Naive thymus-derived CD4-positive, alpha-beta T cell (primary cell): Measurements from ENCODE around the gene LTV1. TPM values are rescaled to one million over a fixed set of nuclear protein-coding genes. Genes with fewer than 3 reads are reported as not detected.
"Not testable (repeated sequence)": the region's sequence is repeated elsewhere in the genome, so short reads cannot be mapped to it uniquely, and the experiment has no call there.

ENCODE experiments used
- ATAC-seq: fragments of 150-1000 bp; cut with Tn5 transposase; 2 replicates; pipeline ENCODE4 v1.10.0; 2021; ENCODE audit warnings: mild to moderate bottlenecking, moderate library complexity
- CTCF ChIA-PET: fragments of 350-600 bp; sonication (Branson Sonifier 250); formaldehyde crosslinking; loops from one replicate; lab custom pipeline; 2021; ENCODE audit warnings: antibody characterized with exemption; lab: Charles Lee
- POLR2A ChIA-PET: fragments of 350-600 bp; sonication (Branson Sonifier 250); formaldehyde crosslinking; loops from one replicate; lab custom pipeline; 2021; ENCODE audit warnings: antibody characterized with exemption, inconsistent platforms; lab: Charles Lee
- DNase-seq, 9 donors: peaks; one replicate each; pipeline versions ENCODE4 v3.0.0 to v3.0.0-alpha.2; 2020 to 2022; ENCODE audit warnings: mixed read lengths in 1 of 9
- H3K27ac ChIP-seq: one replicate; pipeline ENCODE4 v1.7.0; 2013; ENCODE audit warnings: mild to moderate bottlenecking, low read depth, low read length, moderate library complexity
- H3K27me3 ChIP-seq, 2 donors: one replicate each; pipeline ENCODE4 v1.7.0; 2013; ENCODE audit warnings: low read length in 2 of 2, mild to moderate bottlenecking in 2 of 2, moderate library complexity in 2 of 2; ENCODE audit not compliant: control insufficient read depth in 2 of 2, insufficient read depth in 2 of 2
- H3K36me3 ChIP-seq, 3 experiments: 1 replicate in 2 of 3; 2 replicates in 1 of 3; pipeline ENCODE4 v1.7.0; 2013; ENCODE audit warnings: low read length in 3 of 3, mild to moderate bottlenecking in 3 of 3, moderate library complexity in 1 of 3; ENCODE audit not compliant: insufficient read depth in 3 of 3, control insufficient read depth in 2 of 3
- H3K4me1 ChIP-seq, 2 donors: one replicate each; pipeline ENCODE4 v1.7.0; 2013; ENCODE audit warnings: low read length in 2 of 2, mild to moderate bottlenecking in 2 of 2, moderate library complexity in 1 of 2; ENCODE audit not compliant: control insufficient read depth in 2 of 2, insufficient read depth in 2 of 2
- H3K4me3 ChIP-seq: 2 replicates; pipeline ENCODE4 v1.7.0; 2013; ENCODE audit warnings: mild to moderate bottlenecking, low read length
- H3K9me3 ChIP-seq, 3 experiments: 1 replicate in 2 of 3; 2 replicates in 1 of 3; pipeline ENCODE4 v1.7.0; 2013; ENCODE audit warnings: low read length in 3 of 3; ENCODE audit not compliant: control insufficient read depth in 2 of 3
- H3K27ac Mint-ChIP-seq, 9 donors: one replicate each; pipeline ENCODE4 v1.8.0; 2020 to 2022; ENCODE audit warnings: mixed read lengths in 9 of 9, mild to moderate bottlenecking in 8 of 9, moderate library complexity in 5 of 9, inconsistent platforms in 2 of 9
- H3K27me3 Mint-ChIP-seq, 5 donors: one replicate each; pipeline ENCODE4 v1.8.0; 2021 to 2022; ENCODE audit warnings: mixed read lengths in 5 of 5, mild to moderate bottlenecking in 1 of 5
- H3K36me3 Mint-ChIP-seq, 5 donors: one replicate each; pipeline ENCODE4 v1.8.0; 2020 to 2022; ENCODE audit warnings: mixed read lengths in 5 of 5, mild to moderate bottlenecking in 3 of 5, inconsistent platforms in 1 of 5
- H3K4me1 Mint-ChIP-seq, 7 donors: one replicate each; pipeline ENCODE4 v1.8.0; 2020 to 2022; ENCODE audit warnings: mixed read lengths in 7 of 7, mild to moderate bottlenecking in 3 of 7, inconsistent platforms in 1 of 7
- H3K4me3 Mint-ChIP-seq, 10 donors: one replicate each; pipeline ENCODE4 v1.8.0; 2020 to 2022; ENCODE audit warnings: mild to moderate bottlenecking in 10 of 10, mixed read lengths in 10 of 10, moderate library complexity in 6 of 10, inconsistent platforms in 2 of 10
- H3K9me3 Mint-ChIP-seq, 11 donors: one replicate each; pipeline ENCODE4 v1.8.0; 2020 to 2022; ENCODE audit warnings: mixed read lengths in 11 of 11, mild to moderate bottlenecking in 4 of 11, inconsistent platforms in 1 of 11, moderate library complexity in 1 of 11
- intact Hi-C, 2 donors: fragments of 100-400 bp; cut with micrococcal nuclease; formaldehyde crosslinking; loops; one replicate each; pipeline ENCODE4 v1.15.1; 2023
- polyA plus RNA-seq, 2 donors: library from polyadenylated mRNA; unstranded; fragments of 300-500 nt; fragmentation: Illumina TruSeq; gene quantifications; one replicate each; pipeline ENCODE4 v1.2.3, GENCODE V29; 2021
- total RNA-seq, 6 experiments: library from RNA in 5 of 6; stranded (reverse) in 5 of 6; gene quantifications; 1 replicate in 5 of 6; 2 replicates in 1 of 6; pipeline ENCODE4 v1.2.3 and lab custom pipeline; 2021 to 2026

Gene LTV1
- total and polyA plus RNA-seq, 7 experiments from 2014 or later: 16.5 to 29.6 (median 22.6) TPM

- no peaks in the 10 kb centered on the region for H3K9me3 ChIP-seq
- no peak for ATAC-seq
- DNase-seq: no peak
- H3K27me3 Mint-ChIP-seq: no peaks in the 10 kb centered on the region
- peak overlapping the region in 3 of 9 donors; percentile 26 to 77 (median 30) for H3K27ac Mint-ChIP-seq
- peaks cover 0 to 16% (median under 1%) of the 10 kb centered on the region in 3 experiments for H3K36me3 ChIP-seq
- ChIA-PET POLR2A (no interaction called here), CTCF (interaction anchor here (0.5 kb wide), 1 partner anchor 263 kb away, joined by 3 read pairs; no protein-coding TSS in a partner anchor)
- peaks cover 6 to 11% of the 10 kb centered on the region in 2 donors for H3K4me1 ChIP-seq
- H3K4me3 ChIP-seq: no peak overlapping the region
- intact Hi-C loops: loop anchor here (5.0 to 10.0 kb wide), 6 partner anchors 164 to 1972 kb away; partner anchors contain the start of genes HIVEP2 (in 2 of the 2), FBXO30 (in 1 of the 2), FUCA2 (in 1 of the 2) and PLAGL1 (in 1 of the 2)
- H3K9me3 Mint-ChIP-seq: peaks cover 0 to 1% (median 0%) of the 10 kb centered on the region in 11 donors
- no peaks in the 10 kb centered on the region for H3K27me3 ChIP-seq
- H3K4me3 Mint-ChIP-seq: peak overlapping the region in 6 of 10 donors; percentile 29 to 63 (median 40)
- peaks cover 2 to 11% (median 8%) of the 10 kb centered on the region in 5 donors for H3K36me3 Mint-ChIP-seq
- H3K27ac ChIP-seq: no peak overlapping the region
- H3K4me1 Mint-ChIP-seq: peaks cover 12 to 31% (median 27%) of the 10 kb centered on the region in 7 donors
Measured at GRCh38 chr6:143840595-143841265, 2.4 kb upstream of the LTV1 start.

DNA sequence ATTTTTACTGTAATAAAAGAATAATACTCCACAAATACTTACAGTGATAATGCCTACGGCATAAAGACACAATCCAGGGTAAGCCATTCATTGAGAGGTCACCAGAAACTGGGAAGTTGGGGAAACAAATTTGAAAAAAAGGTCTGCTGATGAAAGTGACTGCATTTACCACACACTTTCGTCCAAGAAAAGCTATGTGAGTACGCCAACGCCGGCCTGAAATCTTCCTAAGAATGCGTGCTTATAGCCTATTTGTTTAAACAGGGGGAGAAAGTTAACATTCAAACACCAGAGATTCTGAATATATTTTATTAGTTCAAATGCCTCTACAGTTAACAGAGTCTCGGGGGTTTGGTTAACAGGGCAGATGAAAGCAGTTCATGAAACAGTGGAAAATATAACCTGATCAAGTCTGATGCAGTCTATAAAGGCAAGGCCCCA, 657 bp upstream of the LTV1 start:
- DNase-seq: no peak
- Mint-ChIP-seq H3K27ac (peak overlapping the region; percentile 91 to 99 (median 97)), H3K27me3 (no peaks in the 10 kb centered on the region), H3K9me3 (peaks cover 0 to 1% (median 0%) of the 10 kb centered on the region in 11 donors), H3K4me1 (peaks cover 14 to 38% (median 32%) of the 10 kb centered on the region in 7 donors), H3K4me3 (peak overlapping the region; percentile 93 to 99 (median 96)), H3K36me3 (peaks cover 7 to 22% (median 20%) of the 10 kb centered on the region in 5 donors)
- intact Hi-C loops: loop anchor here (2.0 to 10.0 kb wide), 15 partner anchors 36 to 1970 kb away; partner anchors contain the start of genes FUCA2 (in 2 of the 2), HIVEP2 (in 2 of the 2), STX11 (in 2 of the 2) and AIG1 (in 1 of the 2)
- H3K27me3 ChIP-seq: no peaks in the 10 kb centered on the region
- peaks cover 6 to 11% of the 10 kb centered on the region in 2 donors for H3K4me1 ChIP-seq
- H3K36me3 ChIP-seq: peaks cover 8 to 33% (median 14%) of the 10 kb centered on the region in 3 experiments
- peak; percentile 52 for ATAC-seq
- H3K9me3 ChIP-seq: no peaks in the 10 kb centered on the region
- ChIA-PET CTCF (interaction anchor here (1.0 kb wide), 2 partner anchors 9 to 267 kb away, joined by 3 read pairs; no protein-coding TSS in a partner anchor), POLR2A (interaction anchor here (0.7 to 1.3 kb wide), 4 partner anchors 14 to 392 kb away, joined by 3 to 5 read pairs (median 3); partner anchors contain the start of genes ADAT2, PEX3 and SF3B5)
- peak overlapping the region; percentile 92 for H3K27ac ChIP-seq
- H3K4me3 ChIP-seq: peak overlapping the region; percentile 99

- Histone ChIP-seq H3K4me1 (peaks cover 6 to 11% of the 10 kb centered on the region in 2 donors), H3K9me3 (no peaks in the 10 kb centered on the region), H3K27me3 (no peaks in the 10 kb centered on the region), H3K36me3 (peaks cover 14 to 39% (median 17%) of the 10 kb centered on the region in 3 experiments), H3K4me3 (peak overlapping the region; percentile 99), H3K27ac (peak overlapping the region; percentile 92)
- ChIA-PET POLR2A (interaction anchor here (0.7 to 1.3 kb wide), 6 partner anchors 11 to 1697 kb away, joined by 3 to 5 read pairs (median 4); partner anchors contain the start of genes NMBR and SF3B5), CTCF (interaction anchor here (1.0 kb wide), 2 partner anchors 11 to 268 kb away, joined by 3 read pairs; no protein-coding TSS in a partner anchor)
- H3K27me3 Mint-ChIP-seq: no peaks in the 10 kb centered on the region
- DNase-seq (peak in 1 of 9 donors; percentile 2), ATAC-seq (peak; percentile 15)
- H3K4me1 Mint-ChIP-seq: peaks cover 22 to 47% (median 36%) of the 10 kb centered on the region in 7 donors
- intact Hi-C loops: loop anchor here (1.0 to 10.0 kb wide), 22 partner anchors 37 to 1969 kb away; partner anchors contain the start of genes ADAT2 (in 2 of the 2), FUCA2 (in 2 of the 2), HIVEP2 (in 2 of the 2) and NMBR (in 2 of the 2)
- H3K36me3 Mint-ChIP-seq: peaks cover 11 to 32% (median 30%) of the 10 kb centered on the region in 5 donors
- H3K27ac Mint-ChIP-seq: peak overlapping the region; percentile 91 to 99 (median 97)
- H3K4me3 Mint-ChIP-seq: peak overlapping the region; percentile 93 to 99 (median 96)
- H3K9me3 Mint-ChIP-seq: peaks cover 0 to 1% (median 0%) of the 10 kb centered on the region in 11 donors
Measured at GRCh38 chr6:143843677-143843999, 500 bp downstream of the LTV1 start.

DNA sequence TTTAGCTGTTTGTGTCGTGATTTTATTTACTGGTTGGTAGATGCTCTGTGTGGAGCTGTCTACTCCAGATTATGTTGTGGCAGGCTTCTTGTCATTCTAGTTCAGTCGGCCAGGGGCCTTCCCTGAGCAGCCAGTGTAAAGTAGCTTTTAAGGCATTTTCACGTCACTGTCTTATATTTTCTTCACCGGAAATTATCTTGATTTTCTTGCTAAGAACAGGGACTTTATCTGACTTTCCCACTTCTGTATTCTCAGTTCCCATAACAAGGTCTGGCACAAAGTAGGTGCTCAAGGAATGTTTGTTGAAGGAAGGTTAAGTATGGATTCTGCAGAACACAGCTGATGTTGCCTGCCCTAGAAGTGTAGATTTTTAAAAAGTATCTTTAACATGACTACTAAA, 868 bp downstream of the LTV1 start:
- H3K36me3 Mint-ChIP-seq: peaks cover 14 to 35% (median 33%) of the 10 kb centered on the region in 5 donors
- no peaks in the 10 kb centered on the region for H3K9me3 ChIP-seq
- peak overlapping the region; percentile 99 for H3K4me3 ChIP-seq
- peaks cover 14 to 43% (median 17%) of the 10 kb centered on the region in 3 experiments for H3K36me3 ChIP-seq
- H3K4me3 Mint-ChIP-seq: peak overlapping the region; percentile 93 to 99 (median 96)
- intact Hi-C loops: loop anchor here (2.0 to 10.0 kb wide), 7 partner anchors 97 to 1968 kb away; partner anchors contain the start of genes HIVEP2 (in 2 of the 2), FBXO30 (in 1 of the 2), FUCA2 (in 1 of the 2) and PLAGL1 (in 1 of the 2)
- H3K27me3 Mint-ChIP-seq: no peaks in the 10 kb centered on the region
- DNase-seq: peak in 2 of 9 donors; percentile 1 to 2
- H3K9me3 Mint-ChIP-seq: peaks cover 0 to 1% (median 0%) of the 10 kb centered on the region in 11 donors
- POLR2A ChIA-PET: interaction anchor here (0.8 to 1.2 kb wide), 2 partner anchors 14 to 1698 kb away, joined by 3 read pairs; partner anchors contain the start of gene NMBR
- CTCF ChIA-PET: interaction anchor here (0.6 to 1.0 kb wide), 2 partner anchors 96 to 269 kb away, joined by 3 to 4 read pairs; no protein-coding TSS in a partner anchor
- H3K27ac Mint-ChIP-seq: peak overlapping the region; percentile 91 to 99 (median 97)
- H3K4me1 ChIP-seq: peaks cover 6 to 11% of the 10 kb centered on the region in 2 donors
- H3K27me3 ChIP-seq: no peaks in the 10 kb centered on the region
- ATAC-seq: no peak
- peak overlapping the region; percentile 92 for H3K27ac ChIP-seq
- H3K4me1 Mint-ChIP-seq: peaks cover 25 to 49% (median 39%) of the 10 kb centered on the region in 7 donors

DNA sequence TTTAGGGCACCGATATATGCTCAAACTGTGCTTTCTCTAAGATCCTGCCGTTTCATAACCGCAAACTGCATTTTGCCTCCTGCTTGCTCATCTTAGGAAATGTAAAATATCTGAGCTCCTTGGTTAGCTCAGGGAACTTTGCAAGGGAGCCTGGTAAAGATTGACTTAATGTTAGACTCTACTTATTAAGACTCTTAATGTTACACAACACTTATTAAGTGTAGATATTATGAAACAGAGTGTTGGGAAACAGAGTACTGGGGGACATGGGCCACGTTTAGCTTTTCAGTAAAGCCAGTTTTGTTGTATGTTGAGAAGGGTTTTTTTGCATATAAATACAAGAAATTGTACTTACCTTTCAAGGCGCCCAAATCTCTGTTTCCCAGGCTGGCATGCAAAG, 1.9 kb downstream of the LTV1 start:
- peak overlapping the region in 5 of 10 donors; percentile 23 to 96 (median 40) for H3K4me3 Mint-ChIP-seq
- Histone ChIP-seq H3K4me1 (peaks cover 6 to 11% of the 10 kb centered on the region in 2 donors), H3K27me3 (no peaks in the 10 kb centered on the region), H3K9me3 (no peaks in the 10 kb centered on the region), H3K27ac (no peak overlapping the region), H3K4me3 (no peak overlapping the region), H3K36me3 (peaks cover 17 to 52% (median 20%) of the 10 kb centered on the region in 3 experiments)
- H3K4me1 Mint-ChIP-seq: peaks cover 25 to 60% (median 47%) of the 10 kb centered on the region in 7 donors
- intact Hi-C loops: loop anchor here in 1 of 2 donors (2.0 to 10.0 kb wide), 2 partner anchors 96 to 160 kb away; partner anchors contain the start of gene PLAGL1
- H3K9me3 Mint-ChIP-seq: peaks cover 0 to 1% (median 0%) of the 10 kb centered on the region in 11 donors
- H3K36me3 Mint-ChIP-seq: peaks cover 24 to 46% (median 44%) of the 10 kb centered on the region in 5 donors
- H3K27me3 Mint-ChIP-seq: no peaks in the 10 kb centered on the region
- DNase-seq (no peak), ATAC-seq (no peak)
- H3K27ac Mint-ChIP-seq: peak overlapping the region in 1 of 9 donors; percentile 16
- CTCF ChIA-PET: interaction anchor here (1.0 kb wide), 1 partner anchor 95 kb away, joined by 4 read pairs; no protein-coding TSS in a partner anchor
- POLR2A ChIA-PET: no interaction called here

DNA sequence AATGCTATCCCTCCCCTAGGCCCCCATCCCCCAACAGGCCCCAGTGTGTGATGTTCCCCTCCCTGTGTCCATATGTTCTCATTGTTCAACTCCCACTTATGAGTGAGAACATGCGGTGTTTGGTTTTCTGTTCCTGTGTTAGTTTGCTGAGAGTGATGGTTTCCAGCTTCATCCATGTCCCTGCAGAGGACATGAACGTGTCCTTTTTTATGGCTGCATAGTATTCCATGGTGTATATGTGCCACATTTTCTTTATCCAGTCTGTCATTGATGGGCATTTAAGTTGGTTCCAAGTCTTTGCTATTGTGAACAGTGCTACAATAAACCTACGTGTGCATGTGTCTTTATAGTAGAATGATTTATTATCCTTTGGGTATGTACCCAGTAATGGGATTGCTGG, 8.6 kb downstream of the LTV1 start:
- H3K4me3 ChIP-seq, H3K27ac ChIP-seq, H3K9me3 ChIP-seq, intact Hi-C loops, H3K27ac Mint-ChIP-seq, POLR2A ChIA-PET, DNase-seq, ATAC-seq, H3K4me1 ChIP-seq, CTCF ChIA-PET, H3K27me3 ChIP-seq, H3K4me3 Mint-ChIP-seq, H3K27me3 Mint-ChIP-seq: not testable (repeated sequence)
- Mint-ChIP-seq H3K36me3 (peaks cover 68 to 95% (median 91%) of the 10 kb centered on the region in 5 donors), H3K9me3 (peaks cover 0 to 36% (median 9%) of the 10 kb centered on the region in 11 donors), H3K4me1 (peaks cover 26 to 68% (median 56%) of the 10 kb centered on the region in 7 donors)
- H3K36me3 ChIP-seq: peaks cover 13 to 60% (median 18%) of the 10 kb centered on the region in 3 experiments
